K562 (cell line): ENCODE results near the gene F11R. TPM values are rescaled to one million over a fixed set of nuclear protein-coding genes. Genes with fewer than 3 reads are reported as not detected.

Experiments
- ATAC-seq: fragments of 200-7000 bp; cut with Tn5 transposase; 3 replicates; pipeline ENCODE4 v1.9.1; 2020; ENCODE audit warnings: moderate library complexity
- BruUV-seq: library from RNA; stranded (reverse); fragments of 400-500 nt; replicated peaks from 2 replicates; lab custom pipeline; 2021; lab: Mats Ljungman, UMichigan
- CTCF ChIA-PET: fragments of 300-600 bp; formaldehyde crosslinking; extraction: SDS; loops from one replicate; lab custom pipeline; 2021; ENCODE audit warnings: low intra/inter-chr PET ratio; lab: Yijun Ruan, JAX
- POLR2A ChIA-PET: fragments of 300-600, 350-650 bp; sonication (Branson Sonifier 250); formaldehyde crosslinking; extraction: SDS; loops from one replicate; lab custom pipeline; 2021; ENCODE audit warnings: antibody characterized with exemption, inconsistent platforms; lab: Yijun Ruan, JAX
- DNase-seq, 4 experiments: peaks; one replicate each; pipeline versions ENCODE4 v3.0.0 to v3.0.0-alpha.2; 2011 to 2018; ENCODE audit warnings: low spot score in 3 of 4, mixed read lengths in 3 of 4; ENCODE audit errors: extremely low read depth in 1 of 4
- FAIRE-seq: peaks from 2 replicates; lab custom pipeline; 2011; peaks lifted over from hg19 to GRCh38; lab: Jason Lieb, UNC
- H2AFZ ChIP-seq: 2 replicates; pipeline ENCODE4 v1.6.0; 2011; ENCODE audit warnings: low read depth, low read length, control low read depth, inconsistent platforms
- H3K27ac ChIP-seq: fragments of 200-600 bp; 3 replicates; pipeline ENCODE4 v1.8.0; 2011; ENCODE audit warnings: low read depth, mild to moderate bottlenecking, control low read depth, inconsistent platforms, low read length, moderate library complexity, mixed read lengths; ENCODE audit errors: extremely low read depth
- H3K27me3 ChIP-seq, 2 experiments: fragments of 300-600 bp in 1 of 2; 2 replicates in 1 of 2; 3 replicates in 1 of 2; pipeline versions ENCODE4 v1.6.0 to v1.8.0; 2011; ENCODE audit warnings: inconsistent platforms in 2 of 2, low read length in 2 of 2, mild to moderate bottlenecking in 1 of 2, mixed read lengths in 1 of 2, moderate library complexity in 1 of 2; ENCODE audit not compliant: control insufficient read depth in 2 of 2, insufficient read depth in 2 of 2
- H3K36me3 ChIP-seq: fragments of 300-600 bp; 3 replicates; pipeline ENCODE4 v1.8.0; 2011; ENCODE audit warnings: mild to moderate bottlenecking, low read length, inconsistent platforms; ENCODE audit not compliant: control insufficient read depth, insufficient read depth
- H3K4me1 ChIP-seq, 2 experiments: fragments of 200-600 bp in 1 of 2; replicated peaks in 1 of 2; 2 replicates in 1 of 2; 3 replicates in 1 of 2; pipeline versions ENCODE4 v1.5.1 to v1.8.0; 2011; ENCODE audit warnings: inconsistent platforms in 2 of 2, low read length in 2 of 2, mild to moderate bottlenecking in 1 of 2, mixed read lengths in 1 of 2, moderate library complexity in 1 of 2; ENCODE audit not compliant: control insufficient read depth in 2 of 2, insufficient read depth in 2 of 2
- H3K4me2 ChIP-seq: 2 replicates; pipeline ENCODE4 v1.6.1; 2011; ENCODE audit warnings: low read length, control low read depth, inconsistent platforms, mixed read lengths; ENCODE audit not compliant: insufficient read depth
- H3K4me3 ChIP-seq: fragments of 200-600 bp; sonication (generic), shearing (Covaris generic); 2 replicates; pipeline ENCODE4 v1.5.1; 2016; ENCODE audit warnings: control low read depth, inconsistent platforms
- H3K79me2 ChIP-seq: fragments of 200-600 bp; 3 replicates; pipeline ENCODE4 v1.8.0; 2011; ENCODE audit warnings: low read length, inconsistent platforms; ENCODE audit not compliant: control insufficient read depth, insufficient read depth
- H3K9ac ChIP-seq, 2 experiments: 2 replicates each; pipeline versions ENCODE4 v1.6.0 to v1.6.1; 2011; ENCODE audit warnings: low read depth in 2 of 2, low read length in 2 of 2, control low read depth in 1 of 2, inconsistent platforms in 1 of 2, mild to moderate bottlenecking in 1 of 2, mixed read lengths in 1 of 2; ENCODE audit not compliant: insufficient read depth in 1 of 2
- H3K9me1 ChIP-seq: one replicate; pipeline ENCODE4 v1.6.0; 2011; ENCODE audit warnings: inconsistent platforms, mild to moderate bottlenecking, low read length, moderate library complexity; ENCODE audit not compliant: control insufficient read depth, insufficient read depth
- H3K9me3 ChIP-seq: replicated peaks from 2 replicates; pipeline ENCODE4 v1.5.1; 2011; ENCODE audit warnings: low read depth, low read length, inconsistent platforms; ENCODE audit not compliant: control insufficient read depth, insufficient read depth
- H4K20me1 ChIP-seq: replicated peaks from 2 replicates; pipeline ENCODE4 v1.6.1; 2011; ENCODE audit warnings: low read length, inconsistent platforms, mixed read lengths; ENCODE audit not compliant: control insufficient read depth, insufficient read depth
- BRD9 ChIP-seq: fragments of 450-650 bp; IDR thresholded peaks from 2 replicates; pipeline ENCODE4 v1.6.1; 2018; ENCODE audit warnings: low read depth; ENCODE audit not compliant: partially characterized antibody
- CBX5 ChIP-seq: IDR thresholded peaks from 2 replicates; pipeline ENCODE4 v1.6.1; 2014; ENCODE audit warnings: low read depth, borderline replicate concordance
- CLOCK ChIP-seq: fragments of 250-450 bp; sonication (Bioruptor Pico); IDR thresholded peaks from 2 replicates; pipeline ENCODE4 v1.4.0; 2020; ENCODE audit warnings: mild to moderate bottlenecking, moderate library complexity, borderline replicate concordance
- FOSL1 ChIP-seq: fragments of 200-800 bp; sonication (Bioruptor generic); conservative IDR thresholded peaks from 2 replicates; pipeline ENCODE4 v1.6.1; 2016; ENCODE audit warnings: missing genetic modification characterization, missing compliant biosample characterization
- KDM5B ChIP-seq: fragments of 200-600 bp; sonication (generic); IDR thresholded peaks from 2 replicates; pipeline ENCODE4 v1.6.1; 2012; ENCODE audit warnings: low read depth, mild to moderate bottlenecking, moderate library complexity, low read length, control low read depth, inconsistent platforms; ENCODE audit not compliant: insufficient replicate concordance
- PHF20 ChIP-seq: fragments of 450-650 bp; IDR thresholded peaks from 2 replicates; pipeline ENCODE4 v1.6.1; 2018; ENCODE audit not compliant: partially characterized antibody
- RBM39 ChIP-seq: fragments of 200-400 bp; formaldehyde crosslinking; optimal IDR thresholded peaks from 2 replicates; pipeline ENCODE3; 2018; ENCODE audit warnings: low read depth, low read length
- RFX1 ChIP-seq: fragments of 450-650 bp; IDR thresholded peaks from 2 replicates; pipeline ENCODE4 v1.6.1; 2016; ENCODE audit warnings: mild to moderate bottlenecking, moderate library complexity
- ZBTB2 ChIP-seq: fragments of 450-650 bp; IDR thresholded peaks from 2 replicates; pipeline ENCODE4 v1.6.1; 2016; ENCODE audit warnings: antibody characterized with exemption
- ZFP1 ChIP-seq: fragments of 450-650 bp; formaldehyde crosslinking; IDR thresholded peaks from 2 replicates; pipeline ENCODE4 v1.4.0; 2020; ENCODE audit warnings: mild to moderate bottlenecking, mixed read lengths
- ZNF507 ChIP-seq: conservative IDR thresholded peaks from 2 replicates; pipeline ENCODE4 v1.6.1; 2017; ENCODE audit warnings: missing genetic modification characterization, missing compliant biosample characterization
- WGBS: fragments of 100-300 bp; shearing (Covaris generic); methylation state at CpG from one replicate; pipeline ENCODE4 v1.1.6; 2016; ENCODE audit warnings: low coverage, mixed read lengths; ENCODE audit not compliant: insufficient coverage; ENCODE audit errors: missing lambda C conversion rate; 5-methylcytosine and 5-hydroxymethylcytosine counted together
- in situ Hi-C: fragments of 300-500 bp; cut with MboI; formaldehyde crosslinking; loops from 4 replicates; pipeline ENCODE4 v1.15.0; 2018; ENCODE audit warnings: inconsistent platforms, mixed read lengths
- intact Hi-C: fragments of 100-400 bp; cut with micrococcal nuclease; formaldehyde crosslinking; loops from 2 replicates; pipeline ENCODE4 v1.14.2; 2022
- polyA plus RNA-seq, 8 experiments: library from polyadenylated mRNA; depleted of rRNA in 4 of 8; stranded (reverse) in 5 of 8; unstranded in 3 of 8; fragments of >200 nt; fragmentation: Nextera tagmentation in 2 of 8; fragmentation: Illumina TruSeq in 1 of 8; extraction: Ambion mirVana in 2 of 8; extraction: Trizol in 1 of 8; gene quantifications; 2 replicates each; pipeline versions ENCODE4 v1.2.1 to v1.2.3, GENCODE V29; 2011 to 2014; ENCODE audit warnings: inconsistent platforms in 1 of 8, missing spikeins in 1 of 8
- total RNA-seq, 7 experiments: library from RNA; depleted of rRNA in 6 of 7; stranded (reverse); fragments of >200 nt in 6 of 7; fragmentation: Illumina TruSeq in 2 of 7; extraction: Trizol in 2 of 7; gene quantifications; 2 replicates each; pipeline versions ENCODE4 v1.2.1 to v1.2.3, GENCODE V29; 2011 to 2021; ENCODE audit warnings: low replicate concordance in 1 of 7
- TF ChIP-seq, protein P1 (sequence below): fragments of 450-650 bp; formaldehyde crosslinking; IDR thresholded peaks from 2 replicates; pipeline ENCODE4 v1.4.0; 2022; ENCODE audit warnings: mild to moderate bottlenecking, moderate library complexity

F11R gene
- total and polyA plus RNA-seq, 9 of the 15 experiments (the other 6 are each of a cell fraction or from before 2014, with no cell fraction given) = 27.4 to 187 (median 52.5) TPM

DNA sequence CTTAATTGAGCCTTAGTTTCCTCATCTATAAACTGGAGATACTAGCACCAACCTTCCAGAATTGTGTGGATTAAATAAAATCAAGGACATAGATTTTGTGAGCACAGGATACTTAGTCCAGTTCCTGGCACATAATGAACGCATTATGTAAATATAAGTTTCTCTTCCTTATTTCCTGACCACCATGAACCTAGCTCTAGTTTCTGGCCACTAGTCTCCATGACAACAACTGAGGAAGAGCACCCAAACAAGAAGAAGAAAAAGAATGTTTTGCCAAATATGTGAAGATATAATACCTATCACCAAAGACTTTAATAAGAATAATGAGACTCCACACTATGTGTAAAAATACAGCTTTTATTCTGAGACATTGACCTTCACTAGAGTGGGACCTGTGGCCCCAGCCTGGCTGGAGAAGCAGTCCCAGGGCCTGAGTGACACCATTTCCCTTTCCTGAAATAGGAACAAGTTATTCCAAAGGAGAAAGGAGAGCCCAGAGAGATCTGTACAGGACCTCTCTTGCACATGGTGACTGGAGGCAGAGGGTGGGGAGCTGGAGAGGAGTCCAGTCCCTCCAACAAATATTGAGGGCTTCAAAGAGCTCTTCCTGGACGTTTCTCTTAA lies 25.8 kb upstream of the F11R start:
- peak overlapping the region; percentile 95 for H3K4me2 ChIP-seq
- in situ Hi-C loops (no loop called here), intact Hi-C loops (no loop called here)
- peak overlapping the region in 1 of 2 experiments; percentile 87; a peak in 2 of 4 replicates for H3K9ac ChIP-seq
- peak overlapping the region; percentile 97 for H2AFZ ChIP-seq
- WGBS = 34% methylated on average over 2 of the region's 2 CpGs
- H3K36me3 ChIP-seq = peaks cover 17% of the 10 kb centered on the region
- POLR2A ChIA-PET = interaction anchor here (0.6 to 4.1 kb wide), 18 partner anchors 8 to 107 kb away, joined by 3 to 19 read pairs (median 5); partner anchors contain the start of genes ARHGAP30, DEDD, F11R and UFC1
- H3K27me3 ChIP-seq = no peaks in the 10 kb centered on the region
- H3K9me3 ChIP-seq = no peaks in the 10 kb centered on the region; the same call in 1 of the 2 replicates
- H3K4me1 ChIP-seq = peaks cover 12 to 15% of the 10 kb centered on the region in 2 experiments; a peak in 3 of 5 replicates
- H3K27ac ChIP-seq = peak overlapping the region; percentile 95
- ATAC-seq (no peak), FAIRE-seq (no peak), DNase-seq (no peak)
- no TSS peak for BruUV-seq
- no peaks in the 10 kb centered on the region for H4K20me1 ChIP-seq
- H3K9me1 ChIP-seq = no peaks in the 10 kb centered on the region
- peak overlapping the region; percentile 75 for H3K4me3 ChIP-seq
- peaks cover 27% of the 10 kb centered on the region for H3K79me2 ChIP-seq
- CTCF ChIA-PET = no interaction called here
- no peak for TF ChIP-seq ZFP1 (CRISPR knock-in tag)
- TF ChIP-seq, protein P1, sequence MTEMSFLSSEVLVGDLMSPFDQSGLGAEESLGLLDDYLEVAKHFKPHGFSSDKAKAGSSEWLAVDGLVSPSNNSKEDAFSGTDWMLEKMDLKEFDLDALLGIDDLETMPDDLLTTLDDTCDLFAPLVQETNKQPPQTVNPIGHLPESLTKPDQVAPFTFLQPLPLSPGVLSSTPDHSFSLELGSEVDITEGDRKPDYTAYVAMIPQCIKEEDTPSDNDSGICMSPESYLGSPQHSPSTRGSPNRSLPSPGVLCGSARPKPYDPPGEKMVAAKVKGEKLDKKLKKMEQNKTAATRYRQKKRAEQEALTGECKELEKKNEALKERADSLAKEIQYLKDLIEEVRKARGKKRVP (CRISPR knock-in tag) = no peak
- no peak for TF ChIP-seq CLOCK (CRISPR knock-in tag)
- TF ChIP-seq ZNF507 (tag) = no peak
- 0 out of 2 replicates have a peak, but pooled peaks have one; percentile 2 for TF ChIP-seq FOSL1
- no peak for TF ChIP-seq BRD9
- peak; percentile 76 for TF ChIP-seq RFX1
- TF ChIP-seq CBX5 = no peak
- TF ChIP-seq PHF20 = no peak
- no peak for TF ChIP-seq RBM39
- no peak for TF ChIP-seq ZBTB2
- peak; percentile 32 for TF ChIP-seq KDM5B
